HT1080 (cell line): ENCODE measurements around the gene MEGF6. TPM values are rescaled to one million over a fixed set of nuclear protein-coding genes. Genes with fewer than 3 reads are reported as not detected.

Source experiments
- DNase-seq: peaks from one replicate; pipeline ENCODE4 v3.0.0-alpha.2; 2015; ENCODE audit warnings: low read depth
- total RNA-seq: library from RNA; depleted of rRNA; stranded (reverse); fragments of >200 nt; shearing (Covaris generic); gene quantifications from 2 replicates; pipeline ENCODE4 v1.2.3, GENCODE V29; 2014

Gene MEGF6
- total RNA-seq, 1 experiment from 2014 or later: 0.92 TPM

GRCh38 chr1:3471356-3472087, 139.8 kb downstream of the MEGF6 start:
- DNase-seq: no peak

DNA sequence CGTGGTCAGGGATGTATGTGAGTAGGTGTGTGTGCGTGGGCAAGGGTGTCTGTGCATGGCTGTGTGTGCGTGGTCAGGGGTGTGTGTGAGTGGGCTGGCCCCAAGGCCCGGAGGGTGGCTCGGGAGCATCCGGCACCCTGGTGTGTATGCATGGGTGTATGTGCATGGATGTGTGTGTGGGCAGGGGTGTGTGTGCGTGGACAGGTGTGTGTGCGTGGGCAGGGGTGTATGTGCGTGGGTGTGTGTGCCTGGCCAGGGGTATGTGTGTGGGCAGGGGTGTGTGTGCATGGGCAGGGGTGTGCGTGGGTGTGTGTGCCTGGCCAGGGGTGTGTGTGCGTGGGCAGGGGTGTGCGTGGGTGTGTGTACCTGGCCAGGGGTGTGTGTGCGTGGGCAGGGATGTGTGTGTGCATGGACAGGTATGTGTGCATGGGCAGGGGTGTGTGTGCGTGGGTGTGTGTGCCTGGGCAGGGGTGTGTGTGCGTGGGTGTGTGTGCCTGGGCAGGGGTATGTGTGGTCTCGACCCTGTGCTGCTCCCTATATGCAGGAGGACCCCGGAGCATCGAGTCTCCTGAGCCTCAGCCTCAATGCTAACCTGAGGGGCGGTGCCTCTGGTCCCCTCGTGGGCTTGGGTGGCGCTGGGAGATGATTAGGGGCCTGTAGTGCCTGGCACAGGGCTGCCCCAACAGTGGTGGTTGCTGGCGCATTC, 140.5 kb downstream of the MEGF6 start:
- DNase-seq: no peak

- no peak for DNase-seq
Observed at GRCh38 chr1:3469849-3470649, 141.3 kb downstream of the MEGF6 start.

GRCh38 chr1:3469104-3469848, 142.0 kb downstream of the MEGF6 start:
- DNase-seq: no peak

DNA sequence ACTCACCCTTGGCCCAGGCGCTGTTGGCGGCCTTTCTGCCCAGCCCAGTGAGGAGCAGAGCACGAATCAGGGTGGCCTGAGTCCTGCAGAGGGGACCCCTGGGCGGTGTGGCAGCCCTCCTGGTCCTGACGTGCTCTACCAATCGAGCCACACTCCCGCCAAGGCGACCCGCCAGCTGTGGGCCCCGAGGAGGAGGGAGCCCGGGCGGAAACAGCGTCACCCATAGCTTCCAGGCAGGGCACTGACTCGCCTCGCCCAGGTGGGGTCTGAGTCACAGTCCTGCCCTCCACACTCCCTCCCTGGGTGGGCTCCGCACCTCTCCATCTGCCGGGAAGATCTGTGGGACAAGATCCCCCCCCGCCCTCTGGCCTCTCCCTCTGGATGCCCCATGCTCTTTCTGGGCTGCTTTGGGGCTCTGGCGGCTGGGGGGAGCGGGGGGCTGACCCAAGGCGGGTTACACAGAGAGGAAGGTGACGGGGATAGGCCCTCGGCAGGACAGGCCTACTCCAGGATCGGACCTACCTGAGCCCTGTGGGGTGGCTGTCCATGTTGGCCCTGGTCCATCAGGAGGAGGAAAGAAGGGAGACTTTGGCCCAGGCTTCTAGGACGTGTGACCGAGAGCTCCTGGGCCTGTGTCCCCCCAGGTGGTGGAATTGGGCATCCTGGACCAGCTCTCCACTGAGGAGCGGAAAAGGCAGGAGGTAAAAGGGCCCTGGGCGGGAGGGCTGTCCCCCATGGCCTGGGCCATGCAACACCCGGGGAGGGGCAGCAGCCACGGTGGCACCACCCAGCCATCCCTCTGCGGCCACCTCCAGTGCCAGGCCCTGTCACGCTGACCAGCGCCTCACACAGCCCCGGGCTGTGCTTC, 142.8 kb downstream of the MEGF6 start:
- no peak for DNase-seq

DNA sequence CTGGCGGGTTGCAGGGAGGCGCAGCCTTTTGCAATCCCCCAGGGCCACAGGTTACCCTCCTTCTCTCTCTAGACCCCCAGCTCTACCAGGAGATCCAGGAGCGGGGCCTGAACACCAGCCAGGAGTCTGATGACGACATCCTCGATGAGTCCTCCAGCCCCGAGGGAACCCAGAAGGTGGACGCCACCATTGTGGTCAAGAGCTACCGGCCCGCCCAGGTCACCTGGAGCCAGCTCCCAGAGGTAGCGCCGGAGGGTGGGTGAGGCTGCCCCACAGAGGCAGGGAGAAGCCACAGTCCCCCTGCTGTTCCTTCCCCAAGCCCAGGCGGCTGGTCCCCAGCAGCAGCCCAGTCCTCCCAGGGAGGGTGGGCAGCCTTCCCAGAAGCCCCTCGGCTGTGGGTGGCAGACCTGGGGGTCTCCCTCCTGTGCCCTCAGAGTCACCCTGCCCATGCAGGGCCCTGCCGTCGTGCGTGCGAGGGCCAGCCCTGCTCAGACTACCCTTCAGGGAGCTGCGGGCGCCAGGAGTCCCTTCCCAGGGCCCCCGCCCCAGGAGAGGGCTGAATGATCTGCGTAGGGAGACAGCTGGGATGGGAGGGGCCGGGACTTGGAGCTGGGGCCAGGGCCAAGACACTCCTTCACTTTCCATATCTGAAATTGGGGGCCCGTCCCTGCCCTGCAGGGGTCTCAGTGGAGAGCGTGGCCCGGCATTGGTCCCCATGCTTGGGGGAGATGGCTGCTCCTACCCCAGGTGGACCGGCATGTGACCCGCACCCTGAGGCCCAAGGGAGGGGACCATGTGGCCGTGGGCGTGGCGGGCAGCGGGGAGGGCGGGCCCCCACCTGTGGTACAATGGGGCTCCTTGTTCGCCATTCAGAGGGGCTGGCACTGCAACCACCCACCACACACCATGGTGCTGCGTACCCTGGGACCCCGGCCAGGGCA, 143.9 kb downstream of the MEGF6 start:
- DNase-seq: no peak

DNA sequence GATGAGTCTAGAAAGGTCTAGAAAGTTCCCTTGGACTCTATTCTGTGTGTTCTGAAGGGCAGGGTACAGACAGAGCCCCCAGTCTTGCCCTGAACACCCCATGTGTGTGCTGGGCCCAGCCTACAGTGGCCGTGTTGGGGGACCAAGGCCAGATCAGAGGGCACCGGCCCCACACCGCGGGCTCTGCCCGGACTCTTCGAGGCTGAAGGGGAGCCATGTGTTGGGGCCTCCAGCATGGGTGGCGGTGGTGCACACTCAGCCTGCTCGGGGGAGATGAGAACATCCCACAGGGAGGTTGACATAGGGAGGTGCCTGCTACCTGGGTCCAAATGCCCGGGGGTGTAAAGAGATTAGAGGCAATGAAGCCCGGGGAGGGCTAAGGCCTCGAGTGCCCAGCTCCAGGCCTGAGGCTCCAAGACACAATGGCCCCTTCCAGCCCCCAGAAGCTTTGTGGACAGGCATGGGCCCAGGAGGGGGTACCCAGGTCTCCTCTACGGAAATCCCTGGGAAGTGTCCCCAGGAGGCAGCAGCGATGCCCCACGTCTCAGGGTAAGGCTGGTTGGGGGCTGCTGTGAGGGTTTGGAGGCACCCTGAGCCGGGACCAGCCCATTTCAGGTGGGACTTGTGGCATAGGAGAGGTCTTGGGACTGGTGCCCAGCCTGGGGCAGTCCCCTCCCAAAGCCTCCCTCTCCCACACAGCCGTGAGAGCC, 144.8 kb downstream of the MEGF6 start:
- no peak for DNase-seq

DNA sequence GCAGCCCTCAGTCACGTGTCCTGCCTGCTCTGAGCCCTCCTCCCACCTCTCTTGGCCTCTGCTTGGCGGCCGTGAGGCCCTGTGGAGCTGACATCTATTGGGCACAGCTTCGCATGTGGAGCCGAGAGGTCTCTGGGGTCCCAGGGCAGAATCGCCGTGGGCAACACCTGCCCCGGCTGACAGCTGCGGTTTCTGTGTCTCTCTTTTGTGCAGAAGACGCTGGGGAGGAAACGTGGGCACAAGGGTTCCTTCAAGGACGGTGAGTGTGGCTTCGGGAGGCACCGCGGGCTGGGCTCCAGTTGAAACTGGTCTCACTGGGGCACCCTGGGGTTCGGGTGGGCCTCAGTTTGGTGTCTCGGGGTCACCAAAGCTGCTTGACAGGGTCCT, 145.4 kb downstream of the MEGF6 start:
- no peak for DNase-seq

DNA sequence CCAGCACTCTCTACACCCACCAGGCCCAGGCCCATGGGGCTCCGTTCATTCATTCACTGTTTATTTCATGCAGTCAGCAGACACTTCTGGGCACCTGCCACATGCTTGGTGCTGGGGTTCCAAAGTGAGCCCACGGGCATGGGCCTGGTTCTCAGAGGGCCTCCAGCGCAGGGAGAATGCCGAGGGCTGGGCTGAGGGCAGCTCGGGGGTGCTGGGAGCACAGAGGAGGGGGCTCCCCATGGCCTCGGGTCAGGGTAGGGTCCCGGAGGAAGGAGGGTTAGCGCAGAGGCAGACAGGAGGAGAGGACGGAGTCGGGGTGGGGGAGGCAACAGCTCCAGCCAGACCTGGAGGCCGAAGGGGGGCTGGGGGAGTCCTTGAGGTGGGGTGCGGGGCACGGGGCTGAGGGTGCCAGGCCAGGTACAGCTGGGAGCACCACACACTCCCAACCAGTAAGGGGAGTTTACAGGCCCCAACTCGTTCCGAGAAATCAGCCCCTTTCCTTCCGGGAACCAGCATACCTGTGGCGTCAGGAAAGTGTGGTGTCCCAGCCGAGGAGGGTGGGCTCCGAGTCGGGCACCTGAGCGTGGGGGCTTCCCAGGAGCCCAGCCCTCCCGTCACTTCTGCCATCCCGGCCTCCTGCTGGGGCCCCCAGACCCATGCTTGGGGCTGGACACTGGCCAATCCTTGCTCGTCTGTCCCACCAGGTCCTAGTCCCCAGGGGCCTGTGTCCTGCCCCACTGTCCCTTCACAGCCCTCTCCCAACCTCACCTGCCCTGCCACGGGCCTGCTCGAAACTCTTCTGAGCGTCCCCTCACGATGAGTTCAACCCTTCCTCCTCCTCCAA, 146.0 kb downstream of the MEGF6 start:
- no peak for DNase-seq

GRCh38 chr1:3464649-3465025, 146.7 kb downstream of the MEGF6 start:
- DNase-seq: no peak

- no peak for DNase-seq
Observed at GRCh38 chr1:3463891-3464648, 147.2 kb downstream of the MEGF6 start.

- DNase-seq: no peak
Observed at GRCh38 chr1:3463408-3463863, 147.9 kb downstream of the MEGF6 start.

GRCh38 chr1:3463013-3463385, 148.3 kb downstream of the MEGF6 start:
- DNase-seq: no peak

- no peak for DNase-seq
Observed at GRCh38 chr1:3462356-3463012, 148.8 kb downstream of the MEGF6 start.

- DNase-seq: no peak
Observed at GRCh38 chr1:3461934-3462275, 149.4 kb downstream of the MEGF6 start.

DNA sequence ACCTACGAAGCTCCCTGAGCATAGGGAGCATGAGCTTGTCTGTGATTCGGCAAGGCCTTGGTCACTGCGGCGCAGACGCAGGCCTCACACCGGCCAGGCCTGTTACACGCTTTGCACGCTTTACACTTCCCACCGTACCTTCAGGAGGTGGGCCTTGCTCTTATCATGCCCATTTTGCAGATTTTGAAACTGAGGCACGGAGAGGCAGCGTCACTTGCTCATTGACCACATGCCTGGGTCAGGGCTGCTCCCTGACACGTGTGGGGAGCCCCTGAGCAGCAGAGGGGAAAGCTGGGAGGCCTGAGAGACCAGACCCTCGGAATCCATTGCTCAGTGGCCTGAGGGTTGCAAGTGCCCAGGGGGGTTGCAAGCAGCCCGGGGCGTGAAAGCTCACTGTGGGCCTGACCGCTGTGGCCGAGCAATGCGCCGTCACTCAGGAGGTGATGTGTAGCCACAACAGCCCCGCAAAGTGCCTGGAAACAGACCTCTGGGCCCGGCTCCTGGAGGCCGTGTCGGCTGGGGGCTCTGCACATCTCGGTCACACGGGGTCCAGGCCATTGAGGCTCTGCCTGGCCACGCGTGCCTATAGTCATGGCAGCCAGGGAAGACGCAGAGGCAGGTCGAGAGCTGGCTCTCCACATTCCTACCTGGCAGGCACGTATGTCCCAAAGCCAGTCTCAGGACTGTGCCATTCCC, 149.9 kb downstream of the MEGF6 start:
- no peak for DNase-seq
